ENCODE results near the gene MAN2A2. TPM values are rescaled to one million over a fixed set of nuclear protein-coding genes. Genes with fewer than 3 reads are reported as not detected.

MAN2A2 gene
- total and polyA plus RNA-seq, 2 of the 8 experiments (the other 6 are each of a cell fraction or from before 2014, with no cell fraction given) = 23.1 to 29.7 TPM

GRCh38 chr15:90957031-90957790 lies 54.1 kb downstream of the MAN2A2 start (continued):
- no peak for TF ChIP-seq USF2 (IDR thresholded peaks at IDR 0.05; ENCODE audit: low read length)
- 0 out of 4 replicates have a peak, but pooled peaks of 1 of the 2 experiments have one; percentile 41 for TF ChIP-seq SIN3A (conservative IDR thresholded peaks at IDR 0.05 in 1 of 2, IDR thresholded peaks at IDR 0.05 in 1 of 2; ENCODE audit: low read depth in 1 of 2, low read length in 2 of 2)
- TF ChIP-seq CHD1 (IDR thresholded peaks at IDR 0.05; ENCODE audit: low read depth, low read length) = no peak
- no peak for TF ChIP-seq SP1 (IDR thresholded peaks at IDR 0.05; ENCODE audit: low read depth, low read length)
- TF ChIP-seq E2F6 (IDR thresholded peaks at IDR 0.05) = peak; percentile 68
- TF ChIP-seq CBX8 (IDR thresholded peaks at IDR 0.05; ENCODE audit: borderline replicate concordance, low read depth, low read length) = no peak
- TF ChIP-seq ATF2 (IDR thresholded peaks at IDR 0.05; ENCODE audit: low read length) = no peak
- no peak for TF ChIP-seq YY1 (IDR thresholded peaks at IDR 0.05; ENCODE audit: low read depth, low read length)
- 0 out of 2 replicates have a peak, but pooled peaks have one; percentile 34 for TF ChIP-seq RBBP5 (IDR thresholded peaks at IDR 0.05; ENCODE audit: borderline replicate concordance, low read depth, low read length)
- TF ChIP-seq PHF8 (conservative IDR thresholded peaks at IDR 0.05; ENCODE audit: low read depth, low read length) = peak; percentile 59
- TF ChIP-seq POLR2AphosphoS5 (IDR thresholded peaks at IDR 0.05; ENCODE audit: low read depth, low read length) = peak; percentile 6
- peak; percentile 21; the same call in 1 of the 2 replicates for TF ChIP-seq TEAD4 (IDR thresholded peaks at IDR 0.05; ENCODE audit: low read depth, low read length)
